ENCODE results near the gene PPDPF.
"Not testable (repeated sequence)": the region's sequence is repeated elsewhere in the genome, so short reads cannot be mapped to it uniquely, and the experiment has no call there.

The PPDPF gene

GRCh38 chr20:63567386-63568169 is 47.0 kb downstream of the PPDPF start:
- no peak overlapping the region for H3K4me3 ChIP-seq
- no peak for TF ChIP-seq CTCF (IDR thresholded peaks at IDR 0.05)
- no peak for DNase-seq
- intact Hi-C loops (cut with DNase I; ENCODE audit: low total_unique reads): loop anchor here (5.0 kb wide), 1 partner anchor 50 kb away; no protein-coding TSS in a partner anchor
- peaks cover 8 to 52% (median 34%) of the 10 kb centered on the region in 3 donors for H3K36me3 ChIP-seq
- H3K27ac ChIP-seq: no peak overlapping the region
- peaks cover 0 to 1% (median 0%) of the 10 kb centered on the region in 4 donors for H3K4me1 ChIP-seq
- no peaks in the 10 kb centered on the region for H3K9me3 ChIP-seq
- H3K27me3 ChIP-seq: no peaks in the 10 kb centered on the region

- TF ChIP-seq CTCF (IDR thresholded peaks at IDR 0.05): no peak
- DNase-seq: no peak
- H3K4me3 ChIP-seq: no peak overlapping the region
- intact Hi-C loops (cut with DNase I; ENCODE audit: low total_unique reads): loop anchor here (5.0 kb wide), 1 partner anchor 49 kb away; no protein-coding TSS in a partner anchor
- H3K27me3 ChIP-seq: no peaks in the 10 kb centered on the region
- no peak overlapping the region for H3K27ac ChIP-seq
- no peaks in the 10 kb centered on the region for H3K9me3 ChIP-seq
- H3K4me1 ChIP-seq: peaks cover 0 to 9% (median 5%) of the 10 kb centered on the region in 4 donors
- H3K36me3 ChIP-seq: peaks cover 0 to 44% (median 26%) of the 10 kb centered on the region in 3 donors
Observed at GRCh38 chr20:63568170-63568981, 47.8 kb downstream of the PPDPF start.

GRCh38 chr20:63568986-63569949 is 48.7 kb downstream of the PPDPF start:
- Histone ChIP-seq H3K4me1 (peaks cover 0 to 13% (median 10%) of the 10 kb centered on the region in 4 donors), H3K27ac (no peak overlapping the region), H3K27me3 (no peaks in the 10 kb centered on the region), H3K9me3 (no peaks in the 10 kb centered on the region), H3K4me3 (no peak overlapping the region), H3K36me3 (peaks cover 0 to 35% (median 17%) of the 10 kb centered on the region in 3 donors)
- intact Hi-C loops (cut with DNase I; ENCODE audit: low total_unique reads): loop anchor here (5.0 kb wide), 1 partner anchor 48 kb away; no protein-coding TSS in a partner anchor
- TF ChIP-seq CTCF (IDR thresholded peaks at IDR 0.05): no peak
- DNase-seq: no peak

- Histone ChIP-seq H3K27me3 (no peaks in the 10 kb centered on the region), H3K4me3 (no peak overlapping the region), H3K27ac (no peak overlapping the region), H3K4me1 (peaks cover 0 to 18% (median 15%) of the 10 kb centered on the region in 4 donors), H3K36me3 (peaks cover 0 to 23% (median 5%) of the 10 kb centered on the region in 3 donors), H3K9me3 (no peaks in the 10 kb centered on the region)
- DNase-seq: no peak
- no peak for TF ChIP-seq CTCF (IDR thresholded peaks at IDR 0.05)
- intact Hi-C loops (cut with DNase I; ENCODE audit: low total_unique reads): no loop called here
Observed at GRCh38 chr20:63570281-63571086, 49.9 kb downstream of the PPDPF start.

- H3K36me3 ChIP-seq: peaks cover 0 to 17% (median 0%) of the 10 kb centered on the region in 3 donors
- H3K9me3 ChIP-seq; intact Hi-C loops (cut with DNase I; ENCODE audit: low total_unique reads); H3K27ac ChIP-seq; H3K27me3 ChIP-seq; H3K4me3 ChIP-seq; DNase-seq: not testable (repeated sequence)
- H3K4me1 ChIP-seq: peaks cover 0 to 18% (median 15%) of the 10 kb centered on the region in 4 donors
Observed at GRCh38 chr20:63571087-63571478, 50.5 kb downstream of the PPDPF start.
